ENCODE data around the gene SLX4IP. TPM values are rescaled to one million over a fixed set of nuclear protein-coding genes. Genes with fewer than 3 reads are reported as not detected.

Gene SLX4IP
- total and polyA plus RNA-seq, 2 of the 13 experiments (the other 11 are each of a cell fraction or from before 2014, with no cell fraction given): 3.6 to 7.3 TPM

DNA sequence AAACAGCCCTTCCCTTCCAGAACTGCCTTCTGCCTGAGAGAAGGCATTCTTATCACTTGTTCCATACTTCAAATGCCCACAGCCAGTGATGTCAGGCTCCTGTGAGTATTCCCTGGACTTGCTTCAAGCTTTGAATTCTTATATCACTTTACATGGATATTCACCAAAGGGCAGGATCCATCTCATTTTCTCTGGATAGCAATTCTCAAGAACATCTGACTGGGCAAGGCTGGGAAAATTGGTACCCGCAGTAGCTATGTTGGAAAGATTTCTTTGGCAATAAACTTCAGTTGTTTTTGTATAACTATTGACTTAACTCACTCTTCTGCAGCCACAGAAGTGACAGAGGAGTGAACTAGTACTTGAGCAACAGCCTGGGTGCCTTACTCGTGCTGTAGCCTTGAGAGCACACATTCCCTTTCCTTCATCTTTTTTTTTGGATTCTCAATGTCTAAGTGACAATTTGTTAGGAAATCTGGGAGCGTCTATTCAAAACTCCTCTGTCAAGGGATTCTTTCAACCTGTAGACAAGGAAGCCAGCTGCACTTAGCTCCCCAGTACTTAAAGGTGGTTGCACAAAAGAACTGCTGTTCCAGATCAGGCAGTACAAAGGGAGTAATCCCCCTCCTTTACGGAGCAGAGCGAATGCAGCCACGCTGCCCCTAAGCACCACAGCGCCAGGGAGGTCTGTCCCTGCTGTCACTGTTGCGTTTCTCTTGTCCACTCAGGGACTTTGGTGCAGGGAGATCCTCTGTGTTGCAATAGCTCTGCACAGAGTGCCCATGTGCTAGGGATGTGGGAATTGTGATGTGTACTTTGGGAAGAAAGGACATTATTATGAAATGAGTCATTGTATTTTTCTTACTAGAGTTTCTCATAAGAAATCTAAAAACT lies 169.1 kb downstream of the SLX4IP start (continued):
- TF ChIP-seq, protein P1, sequence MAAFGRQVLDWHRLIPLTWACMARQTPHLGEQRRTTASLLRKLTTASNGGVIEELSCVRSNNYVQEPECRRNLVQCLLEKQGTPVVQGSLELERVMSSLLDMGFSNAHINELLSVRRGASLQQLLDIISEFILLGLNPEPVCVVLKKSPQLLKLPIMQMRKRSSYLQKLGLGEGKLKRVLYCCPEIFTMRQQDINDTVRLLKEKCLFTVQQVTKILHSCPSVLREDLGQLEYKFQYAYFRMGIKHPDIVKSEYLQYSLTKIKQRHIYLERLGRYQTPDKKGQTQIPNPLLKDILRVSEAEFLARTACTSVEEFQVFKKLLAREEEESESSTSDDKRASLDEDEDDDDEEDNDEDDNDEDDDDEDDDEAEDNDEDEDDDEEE (CRISPR knock-in tag; IDR thresholded peaks at IDR 0.05): no peak
- TF ChIP-seq ZZZ3 (CRISPR knock-in tag; IDR thresholded peaks at IDR 0.05; ENCODE audit: borderline replicate concordance) (peak; percentile 83; the same call in 1 of the 2 replicates), ARNTL (CRISPR knock-in tag; IDR thresholded peaks at IDR 0.05) (peak; percentile 91), ZKSCAN8 (CRISPR knock-in tag; IDR thresholded peaks at IDR 0.05; ENCODE audit: borderline replicate concordance) (peak; percentile 97), ZNF589 (CRISPR knock-in tag; conservative IDR thresholded peaks at IDR 0.05) (no peak), ZNF720 (CRISPR knock-in tag; IDR thresholded peaks at IDR 0.05) (0 out of 2 replicates have a peak, but pooled peaks have one; percentile 40), ZNF317 (CRISPR knock-in tag; IDR thresholded peaks at IDR 0.05) (peak; percentile 82), NFE2L2 (IDR thresholded peaks at IDR 0.05; ENCODE audit: low read length) (no peak), ZNF782 (CRISPR knock-in tag; IDR thresholded peaks at IDR 0.05; ENCODE audit: borderline replicate concordance) (peak; percentile 88), ASH2L (IDR thresholded peaks at IDR 0.05; ENCODE audit: insufficient read length, low read depth, low read length) (peak; percentile 90), ZNF501 (CRISPR knock-in tag; IDR thresholded peaks at IDR 0.05) (peak; percentile 79), KAT7 (CRISPR knock-in tag; IDR thresholded peaks at IDR 0.05; ENCODE audit: borderline replicate concordance) (peak; percentile 94), POLR2G (IDR thresholded peaks at IDR 0.05; ENCODE audit: low read depth, low read length) (peak; percentile 67), ZSCAN12 (CRISPR knock-in tag; IDR thresholded peaks at IDR 0.05) (no peak), MIXL1 (CRISPR knock-in tag; IDR thresholded peaks at IDR 0.05) (peak; percentile 75), ZNF780A (CRISPR knock-in tag; IDR thresholded peaks at IDR 0.05) (peak; percentile 75; the same call in 1 of the 2 replicates), SMC3 (IDR thresholded peaks at IDR 0.05; ENCODE audit: low read length) (peak; percentile 78), NR2F6 (IDR thresholded peaks at IDR 0.05) (peak; percentile 72), NR2F6 (CRISPR knock-in tag; IDR thresholded peaks at IDR 0.05) (peak; percentile 90)
- TF ChIP-seq, protein P2, sequence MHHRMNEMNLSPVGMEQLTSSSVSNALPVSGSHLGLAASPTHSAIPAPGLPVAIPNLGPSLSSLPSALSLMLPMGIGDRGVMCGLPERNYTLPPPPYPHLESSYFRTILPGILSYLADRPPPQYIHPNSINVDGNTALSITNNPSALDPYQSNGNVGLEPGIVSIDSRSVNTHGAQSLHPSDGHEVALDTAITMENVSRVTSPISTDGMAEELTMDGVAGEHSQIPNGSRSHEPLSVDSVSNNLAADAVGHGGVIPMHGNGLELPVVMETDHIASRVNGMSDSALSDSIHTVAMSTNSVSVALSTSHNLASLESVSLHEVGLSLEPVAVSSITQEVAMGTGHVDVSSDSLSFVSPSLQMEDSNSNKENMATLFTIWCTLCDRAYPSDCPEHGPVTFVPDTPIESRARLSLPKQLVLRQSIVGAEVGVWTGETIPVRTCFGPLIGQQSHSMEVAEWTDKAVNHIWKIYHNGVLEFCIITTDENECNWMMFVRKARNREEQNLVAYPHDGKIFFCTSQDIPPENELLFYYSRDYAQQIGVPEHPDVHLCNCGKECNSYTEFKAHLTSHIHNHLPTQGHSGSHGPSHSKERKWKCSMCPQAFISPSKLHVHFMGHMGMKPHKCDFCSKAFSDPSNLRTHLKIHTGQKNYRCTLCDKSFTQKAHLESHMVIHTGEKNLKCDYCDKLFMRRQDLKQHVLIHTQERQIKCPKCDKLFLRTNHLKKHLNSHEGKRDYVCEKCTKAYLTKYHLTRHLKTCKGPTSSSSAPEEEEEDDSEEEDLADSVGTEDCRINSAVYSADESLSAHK (CRISPR knock-in tag; IDR thresholded peaks at IDR 0.05; ENCODE audit: borderline replicate concordance): no peak
- TF ChIP-seq, protein P3, sequence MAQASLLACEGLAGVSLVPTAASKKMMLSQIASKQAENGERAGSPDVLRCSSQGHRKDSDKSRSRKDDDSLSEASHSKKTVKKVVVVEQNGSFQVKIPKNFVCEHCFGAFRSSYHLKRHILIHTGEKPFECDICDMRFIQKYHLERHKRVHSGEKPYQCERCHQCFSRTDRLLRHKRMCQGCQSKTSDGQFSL (CRISPR knock-in tag; IDR thresholded peaks at IDR 0.05): no peak
- TF ChIP-seq, protein P4, sequence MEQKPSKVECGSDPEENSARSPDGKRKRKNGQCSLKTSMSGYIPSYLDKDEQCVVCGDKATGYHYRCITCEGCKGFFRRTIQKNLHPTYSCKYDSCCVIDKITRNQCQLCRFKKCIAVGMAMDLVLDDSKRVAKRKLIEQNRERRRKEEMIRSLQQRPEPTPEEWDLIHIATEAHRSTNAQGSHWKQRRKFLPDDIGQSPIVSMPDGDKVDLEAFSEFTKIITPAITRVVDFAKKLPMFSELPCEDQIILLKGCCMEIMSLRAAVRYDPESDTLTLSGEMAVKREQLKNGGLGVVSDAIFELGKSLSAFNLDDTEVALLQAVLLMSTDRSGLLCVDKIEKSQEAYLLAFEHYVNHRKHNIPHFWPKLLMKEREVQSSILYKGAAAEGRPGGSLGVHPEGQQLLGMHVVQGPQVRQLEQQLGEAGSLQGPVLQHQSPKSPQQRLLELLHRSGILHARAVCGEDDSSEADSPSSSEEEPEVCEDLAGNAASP (CRISPR knock-in tag; IDR thresholded peaks at IDR 0.05; ENCODE audit: borderline replicate concordance): peak; percentile 85; the same call in 1 of the 2 replicates
